Neural cell (in vitro differentiated cells): ENCODE results near the gene TOR4A.

Experiments
- EZH2 ChIP-seq: fragments of 200-600, 300-800 bp; shearing (Covaris generic), sonication (generic); IDR thresholded peaks from 2 replicates; pipeline ENCODE4 v1.6.1; 2014; ENCODE audit warnings: antibody characterized with exemption, low read length, borderline replicate concordance, mild to moderate bottlenecking; ENCODE audit not compliant: insufficient read depth, poor library complexity, severe bottlenecking
- RAD21 ChIP-seq: fragments of 450-650 bp; conservative IDR thresholded peaks from 2 replicates; pipeline ENCODE4 v1.6.1; 2014; ENCODE audit warnings: antibody characterized with exemption, mild to moderate bottlenecking, moderate library complexity
- TF ChIP-seq, protein P1 (sequence below): fragments of 450-650 bp; IDR thresholded peaks from 2 replicates; pipeline ENCODE4 v1.5.1; 2014; ENCODE audit warnings: antibody characterized with exemption, mild to moderate bottlenecking, moderate library complexity; ENCODE audit not compliant: poor library complexity, severe bottlenecking

DNA sequence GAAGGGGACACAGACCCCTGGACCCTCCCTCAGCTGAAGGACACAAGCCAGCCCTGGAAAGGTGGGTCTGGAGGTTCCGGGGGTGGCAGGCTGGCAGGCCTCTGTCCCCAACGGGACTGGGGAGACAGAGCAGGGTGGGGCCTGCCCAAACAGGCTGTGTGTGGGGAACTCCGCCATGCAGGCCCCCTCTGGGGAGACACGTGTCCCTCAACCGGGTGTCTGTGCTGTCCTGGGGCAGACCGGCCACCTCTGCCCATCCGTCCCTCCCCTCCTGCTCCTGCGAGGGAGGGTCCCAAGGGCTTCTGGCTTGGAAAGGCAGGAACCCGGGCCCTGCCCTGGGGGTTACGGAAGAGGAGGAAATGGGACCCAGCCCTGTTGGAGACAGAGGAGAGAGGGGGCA is 45.4 kb upstream of the TOR4A start:
- TF ChIP-seq, protein P1, sequence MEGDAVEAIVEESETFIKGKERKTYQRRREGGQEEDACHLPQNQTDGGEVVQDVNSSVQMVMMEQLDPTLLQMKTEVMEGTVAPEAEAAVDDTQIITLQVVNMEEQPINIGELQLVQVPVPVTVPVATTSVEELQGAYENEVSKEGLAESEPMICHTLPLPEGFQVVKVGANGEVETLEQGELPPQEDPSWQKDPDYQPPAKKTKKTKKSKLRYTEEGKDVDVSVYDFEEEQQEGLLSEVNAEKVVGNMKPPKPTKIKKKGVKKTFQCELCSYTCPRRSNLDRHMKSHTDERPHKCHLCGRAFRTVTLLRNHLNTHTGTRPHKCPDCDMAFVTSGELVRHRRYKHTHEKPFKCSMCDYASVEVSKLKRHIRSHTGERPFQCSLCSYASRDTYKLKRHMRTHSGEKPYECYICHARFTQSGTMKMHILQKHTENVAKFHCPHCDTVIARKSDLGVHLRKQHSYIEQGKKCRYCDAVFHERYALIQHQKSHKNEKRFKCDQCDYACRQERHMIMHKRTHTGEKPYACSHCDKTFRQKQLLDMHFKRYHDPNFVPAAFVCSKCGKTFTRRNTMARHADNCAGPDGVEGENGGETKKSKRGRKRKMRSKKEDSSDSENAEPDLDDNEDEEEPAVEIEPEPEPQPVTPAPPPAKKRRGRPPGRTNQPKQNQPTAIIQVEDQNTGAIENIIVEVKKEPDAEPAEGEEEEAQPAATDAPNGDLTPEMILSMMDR = no peak
- TF ChIP-seq RAD21 = no peak
- TF ChIP-seq EZH2 = no peak
